Fibroblast of lung (primary cell): ENCODE results near the gene MAP3K8. TPM values are rescaled to one million over a fixed set of nuclear protein-coding genes. Genes with fewer than 3 reads are reported as not detected.

ENCODE experiments used
- DNase-seq, 2 donors: peaks; one replicate each; pipeline versions ENCODE4 v3.0.0 to v3.0.0-alpha.2; 2010; ENCODE audit warnings: low read depth in 2 of 2
- H2AFZ ChIP-seq: 2 replicates; pipeline ENCODE4 v1.5.1; 2012; ENCODE audit warnings: low read length, control low read depth, inconsistent platforms
- H3K27ac ChIP-seq: 2 replicates; pipeline ENCODE4 v1.5.1; 2011; ENCODE audit warnings: low read length, control low read depth; ENCODE audit not compliant: insufficient read depth
- H3K27me3 ChIP-seq: 2 replicates; pipeline ENCODE4 v1.5.1; 2011; ENCODE audit warnings: mild to moderate bottlenecking, low read length; ENCODE audit not compliant: control insufficient read depth, insufficient read depth
- H3K36me3 ChIP-seq: 2 replicates; pipeline ENCODE4 v1.5.1; 2011; ENCODE audit warnings: low read length; ENCODE audit not compliant: control insufficient read depth, insufficient read depth
- H3K4me1 ChIP-seq: 2 replicates; pipeline ENCODE4 v1.5.1; 2011; ENCODE audit warnings: low read length; ENCODE audit not compliant: control insufficient read depth, insufficient read depth; ENCODE audit errors: extremely low read depth
- H3K4me2 ChIP-seq: 2 replicates; pipeline ENCODE4 v1.5.1; 2011; ENCODE audit warnings: low read length, control low read depth; ENCODE audit not compliant: insufficient read depth; ENCODE audit errors: extremely low read depth
- H3K4me3 ChIP-seq, 4 experiments: fragments of 200-600 bp in 1 of 4; sonication (generic) in 1 of 4; replicated peaks in 1 of 4; 2 replicates each; pipeline ENCODE4 v1.5.1; 2011 to 2016; ENCODE audit warnings: low read length in 4 of 4, low read depth in 3 of 4, mild to moderate bottlenecking in 3 of 4, control low read depth in 2 of 4, inconsistent platforms in 1 of 4, mixed read lengths in 1 of 4; ENCODE audit not compliant: insufficient read depth in 1 of 4; ENCODE audit errors: control extremely low read depth in 1 of 4
- H3K79me2 ChIP-seq: 2 replicates; pipeline ENCODE4 v1.5.1; 2012; ENCODE audit warnings: mild to moderate bottlenecking, low read length, inconsistent platforms; ENCODE audit not compliant: control insufficient read depth, insufficient read depth
- H3K9ac ChIP-seq: 2 replicates; pipeline ENCODE4 v1.5.1; 2011; ENCODE audit warnings: mild to moderate bottlenecking, low read length, control low read depth; ENCODE audit not compliant: insufficient read depth
- H3K9me3 ChIP-seq: 2 replicates; pipeline ENCODE4 v1.5.1; 2012; ENCODE audit warnings: low read depth, low read length; ENCODE audit not compliant: control insufficient read depth, insufficient read depth
- H4K20me1 ChIP-seq: 2 replicates; pipeline ENCODE4 v1.5.1; 2011; ENCODE audit warnings: low read length; ENCODE audit not compliant: control insufficient read depth, insufficient read depth; ENCODE audit errors: extremely low read depth
- CTCF ChIP-seq, 2 donors: IDR thresholded peaks in 1 of 2; conservative IDR thresholded peaks in 1 of 2; 1 replicate in 1 of 2; 2 replicates in 1 of 2; pipeline ENCODE4 v1.5.1; 2011 to 2012; ENCODE audit warnings: low read length in 2 of 2, control low read depth in 1 of 2, inconsistent platforms in 1 of 2, low read depth in 1 of 2, mild to moderate bottlenecking in 1 of 2
- EZH2 ChIP-seq: IDR thresholded peaks from 2 replicates; pipeline ENCODE4 v1.5.1; 2012; ENCODE audit warnings: low read length, control low read depth, mild to moderate bottlenecking; ENCODE audit errors: missing control alignments
- polyA plus RNA-seq, 2 donors: library from polyadenylated mRNA; depleted of rRNA in 1 of 2; stranded (reverse) in 1 of 2; unstranded in 1 of 2; fragments of >200 nt; gene quantifications; 2 replicates each; pipeline ENCODE4 v1.2.1, GENCODE V29; 2011 to 2012; ENCODE audit warnings: missing spikeins in 1 of 2
- total RNA-seq: library from RNA; depleted of rRNA; stranded (reverse); fragments of >200 nt; gene quantifications from 2 replicates; pipeline ENCODE4 v1.2.1, GENCODE V29; 2014

MAP3K8 gene
- total and polyA plus RNA-seq, 2 donors (not counting 1 experiment from before 2014, with no cell fraction given): 20.0 to 52.6 TPM

- peaks cover 65% of the 10 kb centered on the region for H3K79me2 ChIP-seq
- peaks cover 14% of the 10 kb centered on the region for H3K4me1 ChIP-seq
- TF ChIP-seq EZH2: no peak
- TF ChIP-seq CTCF (conservative IDR thresholded peaks at IDR 0.05 in 1 of 2, IDR thresholded peaks at IDR 0.05 in 1 of 2; ENCODE audit: low read depth in 1 of 2, low read length in 2 of 2): no peak
Observed at GRCh38 chr10:30439931-30440330, 5.9 kb downstream of the MAP3K8 start.

GRCh38 chr10:30442019-30442606 is 8.1 kb downstream of the MAP3K8 start:
- Histone ChIP-seq H3K4me2 (no peak overlapping the region), H3K79me2 (peaks cover 45% of the 10 kb centered on the region), H3K27me3 (no peaks in the 10 kb centered on the region), H3K27ac (no peak overlapping the region), H4K20me1 (no peaks in the 10 kb centered on the region), H3K4me1 (peaks cover 15% of the 10 kb centered on the region), H3K4me3 (no peak overlapping the region), H3K36me3 (peaks cover 5% of the 10 kb centered on the region), H3K9me3 (no peaks in the 10 kb centered on the region), H2AFZ (no peak overlapping the region), H3K9ac (no peak overlapping the region)
- no peak for DNase-seq
- TF ChIP-seq EZH2 (no peak), CTCF (conservative IDR thresholded peaks at IDR 0.05 in 1 of 2, IDR thresholded peaks at IDR 0.05 in 1 of 2; ENCODE audit: low read depth in 1 of 2, low read length in 2 of 2) (no peak)

More at GRCh38 chr10:30439931-30440330, 5.9 kb downstream of the MAP3K8 start:
- no peaks in the 10 kb centered on the region for H3K27me3 ChIP-seq
- H3K4me3 ChIP-seq: no peak overlapping the region
- no peak overlapping the region for H3K4me2 ChIP-seq
- no peak for DNase-seq
- no peak overlapping the region for H2AFZ ChIP-seq
- H4K20me1 ChIP-seq: no peaks in the 10 kb centered on the region
- H3K9ac ChIP-seq: no peak overlapping the region
- no peak overlapping the region for H3K27ac ChIP-seq
- H3K36me3 ChIP-seq: peaks cover 5% of the 10 kb centered on the region
- H3K9me3 ChIP-seq: no peaks in the 10 kb centered on the region

GRCh38 chr10:30443049-30443448 is 9.1 kb downstream of the MAP3K8 start:
- Histone ChIP-seq H3K9me3 (no peaks in the 10 kb centered on the region), H3K79me2 (peaks cover 38% of the 10 kb centered on the region), H2AFZ (no peak overlapping the region), H3K4me2 (no peak overlapping the region), H3K36me3 (peaks cover 5% of the 10 kb centered on the region), H3K4me1 (peaks cover 14% of the 10 kb centered on the region), H4K20me1 (no peaks in the 10 kb centered on the region), H3K4me3 (no peak overlapping the region), H3K9ac (no peak overlapping the region), H3K27ac (no peak overlapping the region), H3K27me3 (no peaks in the 10 kb centered on the region)
- TF ChIP-seq CTCF (conservative IDR thresholded peaks at IDR 0.05 in 1 of 2, IDR thresholded peaks at IDR 0.05 in 1 of 2; ENCODE audit: low read depth in 1 of 2, low read length in 2 of 2): no peak
- no peak for TF ChIP-seq EZH2
- DNase-seq: no peak
